B cell (primary cell): Measurements from ENCODE around the gene PKP2. TPM values are rescaled to one million over a fixed set of nuclear protein-coding genes. Genes with fewer than 3 reads are reported as not detected.

Experiments
- ATAC-seq: fragments of 200-7000 bp; cut with Tn5 transposase; one replicate; pipeline ENCODE4 v1.10.0; 2021; ENCODE audit warnings: low read depth, mild to moderate bottlenecking, moderate number of reproducible peaks, moderate library complexity
- CTCF ChIA-PET: fragments of 350-600 bp; sonication (Branson Sonifier 250); formaldehyde crosslinking; loops from one replicate; lab custom pipeline; 2021; ENCODE audit warnings: antibody characterized with exemption, inconsistent platforms; lab: Charles Lee
- POLR2A ChIA-PET: fragments of 350-600 bp; sonication (Branson Sonifier 250); formaldehyde crosslinking; loops from one replicate; lab custom pipeline; 2021; ENCODE audit warnings: antibody characterized with exemption; lab: Charles Lee
- DNase-seq: peaks from one replicate; pipeline ENCODE4 v3.0.0; 2013
- H2AFZ ChIP-seq: 2 replicates; pipeline ENCODE4 v1.6.1; 2012; ENCODE audit warnings: mild to moderate bottlenecking, low read depth, low read length; ENCODE audit not compliant: insufficient read depth, poor library complexity, severe bottlenecking
- H3K27ac ChIP-seq, 2 donors: 1 replicate in 1 of 2; 2 replicates in 1 of 2; pipeline ENCODE4 v1.5.1; 2012 to 2013; ENCODE audit warnings: low read length in 2 of 2, mild to moderate bottlenecking in 2 of 2, moderate library complexity in 1 of 2
- H3K27me3 ChIP-seq, 4 experiments: fragments of 200-600 bp in 1 of 4; sonication (generic) in 1 of 4; replicated peaks in 1 of 4; 1 replicate in 2 of 4; 2 replicates in 2 of 4; pipeline versions ENCODE4 v1.6.1 to v1.7.0; 2013 to 2016; ENCODE audit warnings: low read length in 3 of 4, mild to moderate bottlenecking in 2 of 4, mixed read lengths in 1 of 4, moderate library complexity in 1 of 4; ENCODE audit not compliant: insufficient read depth in 4 of 4, control insufficient read depth in 3 of 4; ENCODE audit errors: control extremely low read depth in 1 of 4
- H3K36me3 ChIP-seq, 2 experiments: replicated peaks in 1 of 2; 1 replicate in 1 of 2; 2 replicates in 1 of 2; pipeline versions ENCODE4 v1.6.1 to v1.7.1; 2013; ENCODE audit warnings: low read length in 1 of 2; ENCODE audit not compliant: insufficient read depth in 2 of 2, control insufficient read depth in 1 of 2; ENCODE audit errors: control extremely low read depth in 1 of 2, extremely low read depth in 1 of 2
- H3K4me1 ChIP-seq, 2 donors: fragments of 200-600 bp in 1 of 2; sonication (generic) in 1 of 2; 1 replicate in 1 of 2; 2 replicates in 1 of 2; pipeline versions ENCODE4 v1.5.1 to v1.6.1; 2013 to 2017; ENCODE audit warnings: low read length in 2 of 2; ENCODE audit not compliant: control insufficient read depth in 2 of 2, insufficient read depth in 2 of 2
- H3K4me2 ChIP-seq: replicated peaks from 2 replicates; pipeline ENCODE3; 2012; ENCODE audit warnings: mild to moderate bottlenecking, low read depth, low read length; ENCODE audit not compliant: poor library complexity, severe bottlenecking
- H3K4me3 ChIP-seq, 5 experiments: fragments of 200-600 bp in 1 of 5; sonication (generic) in 1 of 5; 1 replicate in 3 of 5; 2 replicates in 2 of 5; pipeline versions ENCODE4 v1.5.1 to v1.7.0; 2011 to 2016; ENCODE audit warnings: low read length in 4 of 5, mild to moderate bottlenecking in 4 of 5, low read depth in 2 of 5, control low read depth in 1 of 5, moderate library complexity in 1 of 5; ENCODE audit not compliant: insufficient read depth in 1 of 5; ENCODE audit errors: control extremely low read depth in 1 of 5, extremely low read depth in 1 of 5
- H3K79me2 ChIP-seq: fragments of 200-600 bp; sonication (generic); one replicate; pipeline ENCODE4 v1.6.0; 2016; ENCODE audit warnings: low read length; ENCODE audit not compliant: control insufficient read depth, insufficient read depth
- H3K9ac ChIP-seq: fragments of 200-600 bp; sonication (generic); 2 replicates; pipeline ENCODE4 v1.6.1; 2017; ENCODE audit warnings: mild to moderate bottlenecking, low read length, moderate library complexity
- H3K9me3 ChIP-seq, 3 donors: one replicate each; pipeline versions ENCODE4 v1.6.1 to v1.7.1; 2013; ENCODE audit warnings: low read length in 2 of 3; ENCODE audit not compliant: control insufficient read depth in 2 of 3, insufficient read depth in 1 of 3; ENCODE audit errors: control extremely low read depth in 1 of 3
- H4K20me1 ChIP-seq: 2 replicates; pipeline ENCODE4 v1.6.0; 2012; ENCODE audit warnings: mild to moderate bottlenecking, low read length; ENCODE audit not compliant: insufficient read depth, control insufficient read depth, poor library complexity, severe bottlenecking
- H3K27ac Mint-ChIP-seq: one replicate; pipeline ENCODE4 v1.8.0; 2021; ENCODE audit warnings: mixed read lengths
- H3K27me3 Mint-ChIP-seq: one replicate; pipeline ENCODE4 v1.8.0; 2021; ENCODE audit warnings: mixed read lengths
- H3K4me1 Mint-ChIP-seq: one replicate; pipeline ENCODE4 v1.8.0; 2021; ENCODE audit warnings: mixed read lengths
- H3K4me3 Mint-ChIP-seq: one replicate; pipeline ENCODE4 v1.8.0; 2021; ENCODE audit warnings: mixed read lengths
- H3K9me3 Mint-ChIP-seq: one replicate; pipeline ENCODE4 v1.8.0; 2022; ENCODE audit warnings: mixed read lengths; ENCODE audit not compliant: insufficient read depth
- CTCF ChIP-seq: fragments of 200-600 bp; IDR thresholded peaks from one replicate; pipeline ENCODE4 v1.8.0; 2022; ENCODE audit warnings: antibody characterized with exemption, mild to moderate bottlenecking
- EZH2 ChIP-seq: IDR thresholded peaks from 2 replicates; pipeline ENCODE4 v1.6.1; 2012; ENCODE audit warnings: borderline replicate concordance, low read depth, mild to moderate bottlenecking, moderate library complexity, low read length; ENCODE audit not compliant: insufficient read depth, poor library complexity, severe bottlenecking
- WGBS: methylation state at CpG from one replicate; pipeline ENCODE4 v1.1.5; 2013; ENCODE audit warnings: missing lambda C conversion rate; ENCODE audit not compliant: insufficient coverage; 5-methylcytosine and 5-hydroxymethylcytosine counted together
- intact Hi-C: fragments of 100-400 bp; cut with micrococcal nuclease; formaldehyde crosslinking; loops from one replicate; pipeline ENCODE4 v1.10.0; 2022
- polyA plus RNA-seq: library from polyadenylated mRNA; depleted of rRNA; stranded (reverse); fragments of >200 nt; gene quantifications from 2 replicates; pipeline ENCODE4 v1.2.3, GENCODE V29; 2012
- total RNA-seq, 2 donors: library from RNA; stranded (reverse); fragments of 120-200 nt in 1 of 2; gene quantifications; 1 replicate in 1 of 2; 2 replicates in 1 of 2; pipeline versions ENCODE4 v1.2.3 to v1.2.4, GENCODE V29; 2013 to 2022

The PKP2 gene
- total and polyA plus RNA-seq, 2 donors (not counting 1 experiment from before 2014, with no cell fraction given) = not detected

GRCh38 chr12:32768518-32768917, 128.1 kb downstream of the PKP2 start:
- Mint-ChIP-seq H3K4me1 (no peaks in the 10 kb centered on the region), H3K4me3 (no peak overlapping the region)
- CTCF ChIA-PET = no interaction called here

GRCh38 chr12:32765906-32766305, 130.7 kb downstream of the PKP2 start:
- H3K9me3 ChIP-seq = no peaks in the 10 kb centered on the region
- ATAC-seq (no peak), DNase-seq (no peak)
- peaks cover 0 to 14% (median 1%) of the 10 kb centered on the region in 4 experiments for H3K27me3 ChIP-seq
- Mint-ChIP-seq H3K4me3 (no peak overlapping the region), H3K9me3 (no peaks in the 10 kb centered on the region), H3K27ac (no peak overlapping the region), H3K27me3 (peaks cover 21% of the 10 kb centered on the region), H3K4me1 (peaks cover 17% of the 10 kb centered on the region)
- H2AFZ ChIP-seq = no peak overlapping the region
- intact Hi-C loops = no loop called here
- H3K4me1 ChIP-seq = peaks cover 10 to 13% of the 10 kb centered on the region in 2 donors
- no peak overlapping the region for H3K4me3 ChIP-seq
- no peaks in the 10 kb centered on the region for H3K36me3 ChIP-seq
- no peaks in the 10 kb centered on the region for H3K79me2 ChIP-seq
- H3K4me2 ChIP-seq = no peak overlapping the region
- no peaks in the 10 kb centered on the region for H4K20me1 ChIP-seq
- TF ChIP-seq CTCF = no peak
- no peak for TF ChIP-seq EZH2
- CTCF ChIA-PET = interaction anchor here (0.6 kb wide), 1 partner anchor 17 kb away, joined by 3 read pairs; no protein-coding TSS in a partner anchor
- POLR2A ChIA-PET = no interaction called here
- no peak overlapping the region for H3K27ac ChIP-seq
- no CpG with 5 or more reads among the region's 4 CpGs for WGBS
- no peak overlapping the region for H3K9ac ChIP-seq

More at GRCh38 chr12:32768518-32768917, 128.1 kb downstream of the PKP2 start:
- H3K36me3 ChIP-seq = no peaks in the 10 kb centered on the region
- H3K4me3 ChIP-seq = no peak overlapping the region
- H3K27ac ChIP-seq = no peak overlapping the region
- no peaks in the 10 kb centered on the region for H4K20me1 ChIP-seq
- WGBS = 86% methylated on average over 4 of the region's 4 CpGs
- intact Hi-C loops = no loop called here
- ATAC-seq (no peak), DNase-seq (no peak)
- POLR2A ChIA-PET = no interaction called here
- no peaks in the 10 kb centered on the region for H3K79me2 ChIP-seq
- Mint-ChIP-seq H3K27me3 (peaks cover 35% of the 10 kb centered on the region), H3K9me3 (no peaks in the 10 kb centered on the region), H3K27ac (no peak overlapping the region)
- H3K9ac ChIP-seq = no peak overlapping the region
- H3K27me3 ChIP-seq = peaks cover 0 to 14% (median 1%) of the 10 kb centered on the region in 4 experiments
- no peaks in the 10 kb centered on the region for H3K9me3 ChIP-seq
- H3K4me1 ChIP-seq = no peaks in the 10 kb centered on the region
- H3K4me2 ChIP-seq = no peak overlapping the region
- TF ChIP-seq EZH2 (no peak), CTCF (no peak)
- no peak overlapping the region for H2AFZ ChIP-seq
